Retinal pigment epithelial cell (primary cell): ENCODE results near the gene CACNG3.

Source experiments
- DNase-seq: peaks from one replicate; pipeline ENCODE4 v3.0.0-alpha.2; 2010; ENCODE audit warnings: low read depth
- H3K4me3 ChIP-seq: 2 replicates; pipeline ENCODE4 v1.5.1; 2011; ENCODE audit warnings: mild to moderate bottlenecking, low read length, control low read depth, moderate library complexity
- TF ChIP-seq, protein P1 (sequence below): conservative IDR thresholded peaks from 2 replicates; pipeline ENCODE4 v1.5.1; 2011; ENCODE audit warnings: low read depth, low read length, control low read depth, inconsistent platforms

The CACNG3 gene

DNA sequence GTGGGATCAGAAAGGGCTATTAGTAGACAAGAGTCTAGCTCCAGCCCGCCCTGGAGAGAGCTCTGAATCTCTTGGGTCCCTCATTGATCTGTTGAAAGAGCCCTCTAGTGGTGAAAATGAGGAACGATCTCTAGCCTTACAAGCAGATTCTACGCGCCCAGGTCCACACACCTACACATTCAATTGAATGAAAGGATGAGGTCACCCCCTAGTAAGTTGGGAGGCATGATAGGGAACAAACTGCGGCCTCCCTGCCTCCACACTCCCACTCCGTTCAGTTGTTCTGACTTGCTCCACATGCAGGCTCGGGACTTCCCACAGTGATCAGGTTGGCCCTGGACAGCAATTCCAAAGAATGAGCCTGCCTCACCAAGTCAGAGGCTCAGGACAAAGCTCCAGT lies 2.9 kb upstream of the CACNG3 start:
- no peak for DNase-seq
- TF ChIP-seq, protein P1, sequence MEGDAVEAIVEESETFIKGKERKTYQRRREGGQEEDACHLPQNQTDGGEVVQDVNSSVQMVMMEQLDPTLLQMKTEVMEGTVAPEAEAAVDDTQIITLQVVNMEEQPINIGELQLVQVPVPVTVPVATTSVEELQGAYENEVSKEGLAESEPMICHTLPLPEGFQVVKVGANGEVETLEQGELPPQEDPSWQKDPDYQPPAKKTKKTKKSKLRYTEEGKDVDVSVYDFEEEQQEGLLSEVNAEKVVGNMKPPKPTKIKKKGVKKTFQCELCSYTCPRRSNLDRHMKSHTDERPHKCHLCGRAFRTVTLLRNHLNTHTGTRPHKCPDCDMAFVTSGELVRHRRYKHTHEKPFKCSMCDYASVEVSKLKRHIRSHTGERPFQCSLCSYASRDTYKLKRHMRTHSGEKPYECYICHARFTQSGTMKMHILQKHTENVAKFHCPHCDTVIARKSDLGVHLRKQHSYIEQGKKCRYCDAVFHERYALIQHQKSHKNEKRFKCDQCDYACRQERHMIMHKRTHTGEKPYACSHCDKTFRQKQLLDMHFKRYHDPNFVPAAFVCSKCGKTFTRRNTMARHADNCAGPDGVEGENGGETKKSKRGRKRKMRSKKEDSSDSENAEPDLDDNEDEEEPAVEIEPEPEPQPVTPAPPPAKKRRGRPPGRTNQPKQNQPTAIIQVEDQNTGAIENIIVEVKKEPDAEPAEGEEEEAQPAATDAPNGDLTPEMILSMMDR: peak; percentile 75
- H3K4me3 ChIP-seq: no peak overlapping the region

DNA sequence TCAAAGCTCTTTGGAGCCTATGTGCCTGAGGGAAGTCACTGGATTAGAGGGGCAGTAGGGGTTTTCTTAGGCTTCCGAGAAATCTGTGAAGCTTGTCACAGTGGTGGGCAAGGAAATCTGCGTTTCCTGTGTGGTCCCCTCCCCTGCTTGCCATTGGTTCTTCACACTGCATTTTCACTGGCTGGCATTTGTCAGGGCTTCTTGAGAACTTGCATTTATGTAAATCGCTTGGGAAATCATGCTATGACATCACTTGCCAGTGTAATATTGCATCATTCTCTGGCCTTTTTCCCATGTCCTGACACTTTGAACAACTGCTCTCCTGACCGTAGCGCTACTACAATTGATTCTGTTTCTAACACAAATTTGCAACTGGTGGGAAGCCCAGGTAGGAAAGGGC lies 1.8 kb downstream of the CACNG3 start:
- no peak for DNase-seq
- TF ChIP-seq, protein P1: no peak
- H3K4me3 ChIP-seq: no peak overlapping the region

DNA sequence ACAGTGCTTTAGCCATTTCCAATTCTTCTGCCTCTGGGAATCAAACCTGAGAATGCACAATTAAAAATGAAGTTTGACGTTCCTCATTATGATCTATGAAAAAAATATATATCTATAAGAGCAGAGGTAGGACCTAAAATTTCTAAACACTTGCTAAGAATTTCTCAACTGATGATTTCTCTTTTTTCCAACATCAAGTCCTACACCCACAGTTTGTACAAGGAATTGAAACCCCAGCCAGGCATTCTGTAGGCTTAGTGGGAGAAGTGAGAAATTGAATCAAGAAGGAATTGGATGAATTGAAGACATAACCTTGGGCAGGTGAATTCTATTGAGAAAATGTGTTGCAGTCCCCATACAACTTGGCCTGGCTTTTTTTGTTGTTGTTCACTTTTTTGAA lies 2.7 kb downstream of the CACNG3 start:
- DNase-seq: no peak
- TF ChIP-seq, protein P1: no peak
- no peak overlapping the region for H3K4me3 ChIP-seq

DNA sequence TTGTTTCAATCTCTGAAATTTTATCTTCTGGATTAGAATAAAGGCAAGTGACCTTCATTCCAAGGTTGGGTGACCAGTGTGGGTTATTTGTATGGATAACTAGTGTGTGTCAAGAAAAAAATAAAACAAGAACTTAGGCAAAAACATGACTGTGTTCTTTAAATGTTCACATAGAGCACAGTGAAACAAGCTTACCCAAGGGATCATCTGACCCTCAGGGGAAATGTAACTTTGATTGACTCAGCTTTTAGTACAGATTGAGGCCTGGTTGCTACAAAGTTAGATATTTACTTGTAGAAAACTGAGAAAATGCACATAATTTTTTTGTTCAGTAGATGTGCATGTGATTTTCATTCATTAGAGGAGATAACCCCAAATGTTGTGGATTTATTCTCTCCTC lies 6.7 kb downstream of the CACNG3 start:
- TF ChIP-seq, protein P1: no peak
- no peak for DNase-seq
- no peak overlapping the region for H3K4me3 ChIP-seq

DNA sequence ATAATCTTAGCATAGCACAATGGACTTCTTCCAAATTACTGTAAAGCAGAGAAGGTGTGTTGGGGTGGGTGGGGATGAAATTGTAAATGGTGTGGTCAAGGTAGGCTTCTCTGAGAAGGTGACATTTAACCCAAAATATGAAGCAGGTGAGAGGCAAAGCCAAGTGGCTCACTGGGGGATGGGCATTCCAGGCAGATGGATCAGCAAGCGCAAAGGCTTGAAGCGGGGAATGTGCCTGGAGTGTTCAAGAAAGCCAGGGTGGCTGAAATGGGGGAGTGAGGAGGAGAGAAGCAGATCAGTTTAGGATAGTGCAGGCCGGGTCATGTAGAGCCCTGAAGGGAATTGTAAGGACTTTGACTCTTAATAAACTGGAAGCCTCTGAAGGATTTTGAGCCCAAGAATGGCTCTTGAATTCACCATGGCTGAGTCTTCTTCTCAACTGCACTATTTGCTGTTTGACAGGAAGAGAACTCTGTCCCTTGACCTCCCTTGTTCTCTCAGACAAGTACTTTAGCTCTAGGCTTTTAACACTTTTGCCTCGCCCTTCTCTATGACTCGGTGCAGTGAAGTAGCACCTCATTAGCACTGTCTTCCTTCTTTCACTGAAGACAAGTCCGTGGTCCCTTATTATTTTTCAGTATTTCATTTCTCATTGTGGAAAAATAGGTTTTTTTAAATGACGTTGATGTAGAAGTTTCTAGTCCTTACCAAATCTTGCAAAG lies 14.7 kb downstream of the CACNG3 start:
- H3K4me3 ChIP-seq: no peak overlapping the region
- TF ChIP-seq, protein P1: no peak
- no peak for DNase-seq

DNA sequence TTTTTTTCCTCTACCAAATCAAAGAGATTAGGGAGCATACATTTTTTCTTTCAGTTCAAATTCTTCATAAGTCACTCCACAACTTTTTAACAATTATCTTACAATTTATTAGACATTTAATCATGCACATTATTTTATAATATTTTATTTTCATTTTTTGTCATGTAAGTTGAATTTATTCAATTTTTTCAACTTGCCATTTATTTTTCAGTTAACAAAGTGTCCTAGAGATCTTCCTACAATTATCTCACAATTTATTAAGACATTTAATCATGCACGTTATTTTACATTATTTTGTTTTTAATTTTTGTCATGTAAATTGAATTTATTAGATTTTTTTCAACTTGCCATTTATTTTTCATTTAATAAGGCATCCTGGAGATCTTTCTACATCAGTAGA lies 16.2 kb downstream of the CACNG3 start:
- TF ChIP-seq, protein P1: no peak
- no peak overlapping the region for H3K4me3 ChIP-seq
- no peak for DNase-seq

DNA sequence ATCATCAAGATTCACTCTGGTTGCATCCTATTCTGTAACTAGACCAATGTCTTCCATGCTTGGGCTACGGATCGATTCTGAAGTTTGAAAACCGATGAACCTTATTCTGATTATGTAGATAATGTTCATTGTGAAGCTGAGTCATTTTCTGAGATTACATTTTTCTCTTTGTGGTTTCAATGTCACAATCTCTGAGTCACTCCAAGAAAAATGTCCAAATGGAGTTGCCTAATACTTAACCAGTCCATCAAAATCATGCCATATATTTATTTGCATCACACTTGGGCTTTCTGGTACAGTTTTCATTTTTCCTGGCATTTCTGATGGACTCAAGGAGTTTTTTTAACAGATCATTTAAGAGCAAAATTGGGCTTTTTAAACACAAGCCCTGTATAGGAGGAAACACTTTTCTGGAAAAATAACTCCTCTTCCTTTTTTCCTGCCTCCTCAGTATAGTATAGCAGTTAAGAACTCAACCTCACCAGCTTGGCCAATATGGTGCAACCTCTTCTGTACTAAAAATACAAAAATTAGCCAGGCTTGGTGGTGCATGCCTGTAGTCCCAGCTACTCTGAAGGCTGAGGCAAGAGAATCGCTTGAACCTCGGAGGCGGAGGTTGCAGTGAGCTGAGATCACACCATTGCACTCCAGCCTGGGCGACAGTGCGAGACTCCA lies 17.5 kb downstream of the CACNG3 start:
- no peak overlapping the region for H3K4me3 ChIP-seq
- TF ChIP-seq, protein P1: no peak
- DNase-seq: peak; percentile 11
